HepG2 (cell line): ENCODE data around the gene JPH4. TPM values are rescaled to one million over a fixed set of nuclear protein-coding genes. Genes with fewer than 3 reads are reported as not detected.

Source experiments
- ETV6 ChIP-seq: sonication (generic); formaldehyde crosslinking; conservative IDR thresholded peaks from 2 replicates; pipeline ENCODE4 v1.4.0; 2020; ENCODE audit warnings: missing genetic modification reagents
- ISX ChIP-seq: sonication (generic); formaldehyde crosslinking; conservative IDR thresholded peaks from 2 replicates; pipeline ENCODE4 v1.5.0; 2020; ENCODE audit warnings: missing genetic modification reagents
- KMT2B ChIP-seq: IDR thresholded peaks from 2 replicates; pipeline ENCODE4 v1.6.1; 2016; ENCODE audit warnings: missing genetic modification reagents, missing compliant biosample characterization
- MAZ ChIP-seq, 2 experiments: sonication (generic) in 1 of 2; formaldehyde crosslinking in 1 of 2; IDR thresholded peaks; 2 replicates each; pipeline versions ENCODE4 v1.5.0 to v1.6.1; 2012 to 2020; ENCODE audit warnings: low read depth in 2 of 2, mild to moderate bottlenecking in 2 of 2, borderline replicate concordance in 1 of 2, improper control_type of control experiment in 1 of 2, low read length in 1 of 2, missing genetic modification reagents in 1 of 2, moderate library complexity in 1 of 2
- PHB2 ChIP-seq: fragments of 450-650 bp; IDR thresholded peaks from 2 replicates; pipeline ENCODE4 v1.6.1; 2018; ENCODE audit not compliant: partially characterized antibody
- SIN3A ChIP-seq: IDR thresholded peaks from 2 replicates; pipeline ENCODE4 v1.6.1; 2011; ENCODE audit warnings: low read depth, mild to moderate bottlenecking, control low read depth, low read length, borderline replicate concordance
- SUZ12 ChIP-seq: fragments of 150-350 bp; IDR thresholded peaks from 2 replicates; pipeline ENCODE4 v1.6.1; 2014; ENCODE audit warnings: low read depth, low read length
- TARDBP ChIP-seq: sonication (generic); formaldehyde crosslinking; IDR thresholded peaks from 2 replicates; pipeline ENCODE4 v1.8.0; 2022; ENCODE audit warnings: mild to moderate bottlenecking, missing genetic modification reagents
- ZBTB8A ChIP-seq: sonication (generic); formaldehyde crosslinking; IDR thresholded peaks from 2 replicates; pipeline ENCODE4 v1.4.0; 2020; ENCODE audit warnings: mild to moderate bottlenecking, low read depth, missing genetic modification reagents, borderline replicate concordance
- ZNF121 ChIP-seq: sonication (generic); formaldehyde crosslinking; IDR thresholded peaks from 2 replicates; pipeline ENCODE4 v1.5.0; 2020; ENCODE audit warnings: mild to moderate bottlenecking, missing genetic modification reagents
- ZNF589 ChIP-seq: sonication (generic); formaldehyde crosslinking; conservative IDR thresholded peaks from 2 replicates; pipeline ENCODE4 v1.8.0; 2022; ENCODE audit warnings: mild to moderate bottlenecking, moderate library complexity, missing genetic modification reagents
- ZNF747 ChIP-seq: sonication (generic); formaldehyde crosslinking; IDR thresholded peaks from 2 replicates; pipeline ENCODE4 v1.8.1; 2023; ENCODE audit warnings: missing genetic modification reagents, mild to moderate bottlenecking, borderline replicate concordance
- ZSCAN20 ChIP-seq: sonication (generic); formaldehyde crosslinking; IDR thresholded peaks from 2 replicates; pipeline ENCODE4 v1.4.0; 2020; ENCODE audit warnings: missing genetic modification reagents, mild to moderate bottlenecking, borderline replicate concordance
- ZSCAN21 ChIP-seq: sonication (generic); formaldehyde crosslinking; IDR thresholded peaks from 2 replicates; pipeline ENCODE4 v1.8.0; 2022; ENCODE audit warnings: mild to moderate bottlenecking, missing genetic modification reagents, moderate library complexity, borderline replicate concordance
- polyA plus RNA-seq, 8 experiments: library from polyadenylated mRNA; depleted of rRNA in 3 of 8; stranded (reverse) in 7 of 8; unstranded in 1 of 8; fragments of >200 nt; fragmentation: Illumina TruSeq in 4 of 8; extraction: Trizol in 4 of 8; gene quantifications; 2 replicates each; pipeline versions ENCODE4 v1.2.1 to v1.2.3, GENCODE V29; 2011 to 2016; ENCODE audit warnings: low read depth in 4 of 8, missing spikeins in 1 of 8, mixed read lengths in 1 of 8; ENCODE audit not compliant: insufficient read depth in 1 of 8
- total RNA-seq, 5 experiments: library from RNA; depleted of rRNA; stranded (reverse); fragments of >200 nt; fragmentation: Illumina TruSeq; extraction: Trizol; gene quantifications; 2 replicates each; pipeline ENCODE4 v1.2.3, GENCODE V29; 2016; ENCODE audit warnings: low read depth in 1 of 5
- TF ChIP-seq, protein P1 (sequence below): IDR thresholded peaks from 2 replicates; pipeline ENCODE4 v1.6.1; 2016; ENCODE audit warnings: low read depth
- TF ChIP-seq, protein P2 (sequence below): sonication (generic); formaldehyde crosslinking; IDR thresholded peaks from 2 replicates; pipeline ENCODE4 v1.5.0; 2020; ENCODE audit warnings: mild to moderate bottlenecking, missing genetic modification reagents, borderline replicate concordance
- TF ChIP-seq, protein P3 (sequence below): sonication (generic); formaldehyde crosslinking; conservative IDR thresholded peaks from 2 replicates; pipeline ENCODE4 v1.5.0; 2020; ENCODE audit warnings: missing genetic modification reagents
- TF ChIP-seq, protein P4 (sequence below): sonication (generic); formaldehyde crosslinking; IDR thresholded peaks from 2 replicates; pipeline ENCODE4 v1.4.0; 2020; ENCODE audit warnings: missing genetic modification reagents

The JPH4 gene
- total and polyA plus RNA-seq, 2 of the 13 experiments (the other 11 are each of a cell fraction or from before 2014, with no cell fraction given), result 0.08 to 0.22 TPM

DNA sequence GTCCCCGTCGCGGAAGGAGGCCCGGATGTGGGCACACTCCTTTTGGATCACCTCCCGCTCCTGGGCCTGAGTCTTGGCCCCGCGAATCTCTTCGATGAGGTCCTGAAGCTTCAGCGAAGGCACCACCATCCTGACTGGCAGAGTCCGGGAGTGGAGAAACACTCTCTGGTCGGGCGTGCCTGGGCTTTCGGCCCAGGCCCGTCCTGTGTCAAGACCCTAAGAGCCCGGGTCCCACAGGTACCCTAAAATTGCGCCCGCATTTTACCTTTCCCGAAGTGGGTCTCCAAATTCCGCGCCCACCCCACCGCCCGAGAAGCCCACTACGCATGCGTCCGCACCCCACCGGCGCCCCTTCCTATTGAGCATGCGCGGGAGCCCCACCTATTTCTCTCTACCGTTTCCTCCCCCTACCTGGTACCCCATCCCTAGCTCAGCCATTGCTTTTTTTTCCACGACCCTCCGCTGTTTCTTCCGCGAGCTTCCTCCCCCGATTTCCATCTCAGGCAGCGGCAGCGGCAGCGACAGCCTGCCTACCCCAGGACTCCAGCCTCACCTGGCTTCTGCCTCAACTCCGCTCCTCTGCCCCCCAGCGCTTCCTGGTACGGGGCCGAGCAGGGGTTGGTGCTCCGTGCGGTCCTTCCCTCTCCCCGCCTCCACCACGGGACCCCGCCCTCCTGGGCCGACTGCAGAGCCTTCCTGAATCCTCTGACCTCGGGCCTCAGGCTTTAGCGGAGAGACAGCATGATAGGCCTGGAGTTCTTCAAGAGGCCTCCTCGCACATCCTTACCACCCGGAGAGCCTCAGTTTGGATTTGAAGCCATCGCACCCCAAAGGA, 11.2 kb downstream of the JPH4 start, which contains the start of gene AP1G2 (continued):
- TF ChIP-seq, protein P1, sequence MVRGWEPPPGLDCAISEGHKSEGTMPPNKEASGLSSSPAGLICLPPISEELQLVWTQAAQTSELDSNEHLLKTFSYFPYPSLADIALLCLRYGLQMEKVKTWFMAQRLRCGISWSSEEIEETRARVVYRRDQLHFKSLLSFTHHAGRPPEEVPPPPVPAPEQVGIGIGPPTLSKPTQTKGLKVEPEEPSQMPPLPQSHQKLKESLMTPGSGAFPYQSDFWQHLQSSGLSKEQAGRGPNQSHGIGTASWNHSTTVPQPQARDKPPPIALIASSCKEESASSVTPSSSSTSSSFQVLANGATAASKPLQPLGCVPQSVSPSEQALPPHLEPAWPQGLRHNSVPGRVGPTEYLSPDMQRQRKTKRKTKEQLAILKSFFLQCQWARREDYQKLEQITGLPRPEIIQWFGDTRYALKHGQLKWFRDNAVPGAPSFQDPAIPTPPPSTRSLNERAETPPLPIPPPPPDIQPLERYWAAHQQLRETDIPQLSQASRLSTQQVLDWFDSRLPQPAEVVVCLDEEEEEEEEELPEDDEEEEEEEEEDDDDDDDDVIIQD (CRISPR knock-in tag), result peak; percentile 85
- TF ChIP-seq ZSCAN21 (peak; percentile 96; the same call in 1 of the 2 replicates), ZNF747 (CRISPR knock-in tag) (peak; percentile 43; the same call in 1 of the 2 replicates), ZBTB8A (CRISPR knock-in tag) (peak; percentile 88; the same call in 1 of the 2 replicates), ETV6 (CRISPR knock-in tag) (peak; percentile 87), PHB2 (no peak), TARDBP (CRISPR knock-in tag) (peak; percentile 82), SIN3A (peak; percentile 95; the same call in 1 of the 2 replicates), KMT2B (CRISPR knock-in tag) (peak; percentile 81), SUZ12 (peak; percentile 1; the same call in 1 of the 2 replicates), MAZ (IDR thresholded peaks at IDR 0.05; ENCODE audit: borderline replicate concordance, low read depth, low read length) (peak; percentile 98), MAZ (CRISPR knock-in tag; IDR thresholded peaks at IDR 0.05; ENCODE audit: low read depth) (peak; percentile 96), ZSCAN20 (peak; percentile 51; the same call in 1 of the 2 replicates), ZNF121 (CRISPR knock-in tag) (no peak), ZNF589 (CRISPR knock-in tag) (peak; percentile 93), ISX (no peak)
- TF ChIP-seq, protein P2, sequence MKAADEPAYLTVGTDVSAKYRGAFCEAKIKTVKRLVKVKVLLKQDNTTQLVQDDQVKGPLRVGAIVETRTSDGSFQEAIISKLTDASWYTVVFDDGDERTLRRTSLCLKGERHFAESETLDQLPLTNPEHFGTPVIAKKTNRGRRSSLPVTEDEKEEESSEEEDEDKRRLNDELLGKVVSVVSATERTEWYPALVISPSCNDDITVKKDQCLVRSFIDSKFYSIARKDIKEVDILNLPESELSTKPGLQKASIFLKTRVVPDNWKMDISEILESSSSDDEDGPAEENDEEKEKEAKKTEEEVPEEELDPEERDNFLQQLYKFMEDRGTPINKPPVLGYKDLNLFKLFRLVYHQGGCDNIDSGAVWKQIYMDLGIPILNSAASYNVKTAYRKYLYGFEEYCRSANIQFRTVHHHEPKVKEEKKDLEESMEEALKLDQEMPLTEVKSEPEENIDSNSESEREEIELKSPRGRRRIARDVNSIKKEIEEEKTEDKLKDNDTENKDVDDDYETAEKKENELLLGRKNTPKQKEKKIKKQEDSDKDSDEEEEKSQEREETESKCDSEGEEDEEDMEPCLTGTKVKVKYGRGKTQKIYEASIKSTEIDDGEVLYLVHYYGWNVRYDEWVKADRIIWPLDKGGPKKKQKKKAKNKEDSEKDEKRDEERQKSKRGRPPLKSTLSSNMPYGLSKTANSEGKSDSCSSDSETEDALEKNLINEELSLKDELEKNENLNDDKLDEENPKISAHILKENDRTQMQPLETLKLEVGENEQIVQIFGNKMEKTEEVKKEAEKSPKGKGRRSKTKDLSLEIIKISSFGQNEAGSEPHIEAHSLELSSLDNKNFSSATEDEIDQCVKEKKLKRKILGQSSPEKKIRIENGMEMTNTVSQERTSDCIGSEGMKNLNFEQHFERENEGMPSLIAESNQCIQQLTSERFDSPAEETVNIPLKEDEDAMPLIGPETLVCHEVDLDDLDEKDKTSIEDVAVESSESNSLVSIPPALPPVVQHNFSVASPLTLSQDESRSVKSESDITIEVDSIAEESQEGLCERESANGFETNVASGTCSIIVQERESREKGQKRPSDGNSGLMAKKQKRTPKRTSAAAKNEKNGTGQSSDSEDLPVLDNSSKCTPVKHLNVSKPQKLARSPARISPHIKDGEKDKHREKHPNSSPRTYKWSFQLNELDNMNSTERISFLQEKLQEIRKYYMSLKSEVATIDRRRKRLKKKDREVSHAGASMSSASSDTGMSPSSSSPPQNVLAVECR (CRISPR knock-in tag), result peak; percentile 94
- TF ChIP-seq, protein P3, sequence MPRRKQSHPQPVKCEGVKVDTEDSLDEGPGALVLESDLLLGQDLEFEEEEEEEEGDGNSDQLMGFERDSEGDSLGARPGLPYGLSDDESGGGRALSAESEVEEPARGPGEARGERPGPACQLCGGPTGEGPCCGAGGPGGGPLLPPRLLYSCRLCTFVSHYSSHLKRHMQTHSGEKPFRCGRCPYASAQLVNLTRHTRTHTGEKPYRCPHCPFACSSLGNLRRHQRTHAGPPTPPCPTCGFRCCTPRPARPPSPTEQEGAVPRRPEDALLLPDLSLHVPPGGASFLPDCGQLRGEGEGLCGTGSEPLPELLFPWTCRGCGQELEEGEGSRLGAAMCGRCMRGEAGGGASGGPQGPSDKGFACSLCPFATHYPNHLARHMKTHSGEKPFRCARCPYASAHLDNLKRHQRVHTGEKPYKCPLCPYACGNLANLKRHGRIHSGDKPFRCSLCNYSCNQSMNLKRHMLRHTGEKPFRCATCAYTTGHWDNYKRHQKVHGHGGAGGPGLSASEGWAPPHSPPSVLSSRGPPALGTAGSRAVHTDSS, result no peak; the same call in 1 of the 2 replicates
- TF ChIP-seq, protein P4, sequence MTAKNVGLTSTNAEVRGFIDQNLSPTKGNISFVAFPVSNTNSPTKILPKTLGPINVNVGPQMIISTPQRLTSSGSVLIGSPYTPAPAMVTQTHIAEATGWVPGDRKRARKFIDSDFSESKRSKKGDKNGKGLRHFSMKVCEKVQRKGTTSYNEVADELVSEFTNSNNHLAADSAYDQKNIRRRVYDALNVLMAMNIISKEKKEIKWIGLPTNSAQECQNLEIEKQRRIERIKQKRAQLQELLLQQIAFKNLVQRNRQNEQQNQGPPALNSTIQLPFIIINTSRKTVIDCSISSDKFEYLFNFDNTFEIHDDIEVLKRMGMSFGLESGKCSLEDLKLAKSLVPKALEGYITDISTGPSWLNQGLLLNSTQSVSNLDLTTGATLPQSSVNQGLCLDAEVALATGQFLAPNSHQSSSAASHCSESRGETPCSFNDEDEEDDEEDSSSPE, result 0 out of 2 replicates have a peak, but pooled peaks have one; percentile 68
